HepG2 (cell line): ENCODE data around the gene STX1B. TPM values are rescaled to one million over a fixed set of nuclear protein-coding genes. Genes with fewer than 3 reads are reported as not detected.

Experiments
- GTF2F1 ChIP-seq: fragments of 150-350 bp; IDR thresholded peaks from 2 replicates; pipeline ENCODE4 v1.6.1; 2014; ENCODE audit warnings: low read length
- KLF16 ChIP-seq, 2 experiments: sonication (generic) in 1 of 2; formaldehyde crosslinking in 1 of 2; IDR thresholded peaks; 2 replicates each; pipeline versions ENCODE4 v1.6.1 to v1.8.0; 2016 to 2023; ENCODE audit warnings: missing genetic modification reagents in 2 of 2, missing compliant biosample characterization in 1 of 2
- MXD3 ChIP-seq: IDR thresholded peaks from 2 replicates; pipeline ENCODE4 v1.6.1; 2016; ENCODE audit warnings: mild to moderate bottlenecking, missing biosample characterization, missing genetic modification reagents
- NFE2L2 ChIP-seq: fragments of 150-350 bp; IDR thresholded peaks from 2 replicates; pipeline ENCODE4 v1.6.1; 2014; ENCODE audit warnings: low read length
- NFIC ChIP-seq: IDR thresholded peaks from 2 replicates; pipeline ENCODE4 v1.6.1; 2012; ENCODE audit warnings: mild to moderate bottlenecking, low read length, inconsistent platforms
- POGK ChIP-seq: sonication (generic); formaldehyde crosslinking; conservative IDR thresholded peaks from 2 replicates; pipeline ENCODE4 v1.8.0; 2022; ENCODE audit warnings: mild to moderate bottlenecking, moderate library complexity, missing genetic modification reagents
- PRMT3 ChIP-seq: sonication (generic); formaldehyde crosslinking; IDR thresholded peaks from 2 replicates; pipeline ENCODE4 v1.8.1; 2022; ENCODE audit warnings: low read depth, mild to moderate bottlenecking, moderate library complexity, missing genetic modification reagents, borderline replicate concordance
- REL ChIP-seq: sonication (generic); formaldehyde crosslinking; conservative IDR thresholded peaks from 2 replicates; pipeline ENCODE4 v1.8.0; 2022; ENCODE audit warnings: mild to moderate bottlenecking, missing genetic modification reagents, moderate library complexity
- SNRNP70 ChIP-seq: fragments of 200-400 bp; formaldehyde crosslinking; IDR thresholded peaks from 2 replicates; pipeline ENCODE4 v1.6.1; 2017; ENCODE audit warnings: mild to moderate bottlenecking, low read depth, low read length, moderate library complexity
- STAG1 ChIP-seq: sonication (generic); formaldehyde crosslinking; IDR thresholded peaks from 2 replicates; pipeline ENCODE4 v1.4.0; 2020; ENCODE audit warnings: missing genetic modification reagents
- TBP ChIP-seq: sonication (generic); formaldehyde crosslinking; IDR thresholded peaks from 2 replicates; pipeline ENCODE4 v1.5.0; 2020; ENCODE audit warnings: missing genetic modification reagents
- TCF7 ChIP-seq: sonication (generic); IDR thresholded peaks from 2 replicates; pipeline ENCODE4 v1.6.1; 2016; ENCODE audit warnings: antibody characterized with exemption, low read depth
- ZBTB21 ChIP-seq: sonication (generic); formaldehyde crosslinking; IDR thresholded peaks from 2 replicates; pipeline ENCODE4 v1.4.0; 2020; ENCODE audit warnings: missing genetic modification reagents
- ZNF281 ChIP-seq: sonication (generic); formaldehyde crosslinking; IDR thresholded peaks from 2 replicates; pipeline ENCODE4 v1.4.0; 2020; ENCODE audit warnings: missing genetic modification reagents, borderline replicate concordance
- ZNF383 ChIP-seq: sonication (generic); formaldehyde crosslinking; IDR thresholded peaks from 2 replicates; pipeline ENCODE4 v1.4.0; 2020; ENCODE audit warnings: missing genetic modification reagents, mild to moderate bottlenecking, borderline replicate concordance
- ZNF496 ChIP-seq: sonication (generic); formaldehyde crosslinking; IDR thresholded peaks from 2 replicates; pipeline ENCODE4 v1.8.1; 2023; ENCODE audit warnings: mild to moderate bottlenecking, moderate library complexity, missing genetic modification reagents; ENCODE audit not compliant: insufficient replicate concordance
- ZNF589 ChIP-seq: sonication (generic); formaldehyde crosslinking; conservative IDR thresholded peaks from 2 replicates; pipeline ENCODE4 v1.8.0; 2022; ENCODE audit warnings: mild to moderate bottlenecking, moderate library complexity, missing genetic modification reagents
- ZNF619 ChIP-seq: sonication (generic); formaldehyde crosslinking; IDR thresholded peaks from 2 replicates; pipeline ENCODE4 v1.4.0; 2020; ENCODE audit warnings: mild to moderate bottlenecking, missing genetic modification reagents
- ZNF761 ChIP-seq: sonication (generic); formaldehyde crosslinking; conservative IDR thresholded peaks from 2 replicates; pipeline ENCODE4 v1.4.0; 2020; ENCODE audit warnings: mild to moderate bottlenecking, missing genetic modification reagents
- ZNF776 ChIP-seq: sonication (generic); formaldehyde crosslinking; IDR thresholded peaks from 2 replicates; pipeline ENCODE4 v1.4.0; 2020; ENCODE audit warnings: mild to moderate bottlenecking, missing genetic modification reagents
- ZSCAN30 ChIP-seq: sonication (generic); formaldehyde crosslinking; IDR thresholded peaks from 2 replicates; pipeline ENCODE4 v1.5.0; 2020; ENCODE audit warnings: mild to moderate bottlenecking, missing genetic modification reagents
- ZSCAN9 ChIP-seq: IDR thresholded peaks from 2 replicates; pipeline ENCODE4 v1.6.1; 2016; ENCODE audit warnings: borderline replicate concordance
- ZUFSP ChIP-seq: sonication (generic); formaldehyde crosslinking; IDR thresholded peaks from 2 replicates; pipeline ENCODE4 v1.9.0; 2021; ENCODE audit warnings: missing genetic modification reagents, mild to moderate bottlenecking, borderline replicate concordance
- polyA plus RNA-seq, 8 experiments: library from polyadenylated mRNA; depleted of rRNA in 3 of 8; stranded (reverse) in 7 of 8; unstranded in 1 of 8; fragments of >200 nt; fragmentation: Illumina TruSeq in 4 of 8; extraction: Trizol in 4 of 8; gene quantifications; 2 replicates each; pipeline versions ENCODE4 v1.2.1 to v1.2.3, GENCODE V29; 2011 to 2016; ENCODE audit warnings: low read depth in 4 of 8, missing spikeins in 1 of 8, mixed read lengths in 1 of 8; ENCODE audit not compliant: insufficient read depth in 1 of 8
- total RNA-seq, 5 experiments: library from RNA; depleted of rRNA; stranded (reverse); fragments of >200 nt; fragmentation: Illumina TruSeq; extraction: Trizol; gene quantifications; 2 replicates each; pipeline ENCODE4 v1.2.3, GENCODE V29; 2016; ENCODE audit warnings: low read depth in 1 of 5

Gene STX1B
- total and polyA plus RNA-seq, 2 of the 13 experiments (the other 11 are each of a cell fraction or from before 2014, with no cell fraction given): 2.1 to 3.0 TPM

GRCh38 chr16:30949650-30950515, 60.6 kb downstream of the STX1B start (continued):
- TF ChIP-seq ZNF281 (CRISPR knock-in tag): peak; percentile 43; the same call in 1 of the 2 replicates
- peak; percentile 86; the same call in 1 of the 2 replicates for TF ChIP-seq ZNF589 (CRISPR knock-in tag)
- peak; percentile 68; the same call in 1 of the 2 replicates for TF ChIP-seq POGK
- no peak; the same call in 1 of the 2 replicates for TF ChIP-seq PRMT3 (CRISPR knock-in tag)
- TF ChIP-seq MXD3 (CRISPR knock-in tag): peak; percentile 92
- TF ChIP-seq ZNF761 (CRISPR knock-in tag): peak; percentile 90
- no peak for TF ChIP-seq TBP (CRISPR knock-in tag)
- no peak for TF ChIP-seq NFIC
- no peak for TF ChIP-seq GTF2F1
- TF ChIP-seq ZBTB21 (CRISPR knock-in tag): peak; percentile 11; the same call in 1 of the 2 replicates
- TF ChIP-seq ZSCAN9 (CRISPR knock-in tag): peak; percentile 92
- peak; percentile 41; the same call in 1 of the 2 replicates for TF ChIP-seq STAG1 (CRISPR knock-in tag)
- peak; percentile 91; the same call in 1 of the 2 replicates for TF ChIP-seq ZNF383 (CRISPR knock-in tag)
- TF ChIP-seq REL (CRISPR knock-in tag): no peak; the same call in 1 of the 2 replicates
- peak; percentile 34; the same call in 1 of the 2 replicates for TF ChIP-seq TCF7
- 0 out of 2 replicates have a peak, but pooled peaks have one; percentile 33 for TF ChIP-seq ZSCAN30 (CRISPR knock-in tag)
- TF ChIP-seq ZNF496: no peak
- TF ChIP-seq ZNF776: no peak
- no peak for TF ChIP-seq ZUFSP (CRISPR knock-in tag)
- TF ChIP-seq SNRNP70: no peak
- TF ChIP-seq ZNF619 (CRISPR knock-in tag): peak; percentile 85
- no peak; the same call in 1 of the 2 replicates for TF ChIP-seq NFE2L2
- TF ChIP-seq KLF16 (CRISPR knock-in tag; IDR thresholded peaks at IDR 0.05): peak in 1 of 2 experiments; percentile 88; a peak in 2 of 4 replicates
